GM21619 (cell line): ENCODE data around the gene CDH22.
A peak's percentile ranks its signal among the peaks of the same experiment; 100 is the strongest.

ENCODE experiments used
- ATAC-seq: cut with Tn5 transposase; IDR thresholded peaks from one replicate; pipeline ENCODE4 v1.9.1; 2021; ENCODE audit not compliant: unreplicated experiment

CDH22 gene

GRCh38 chr20:46323557-46323956 lies 15.3 kb upstream of the CDH22 start:
- ATAC-seq = no peak

DNA sequence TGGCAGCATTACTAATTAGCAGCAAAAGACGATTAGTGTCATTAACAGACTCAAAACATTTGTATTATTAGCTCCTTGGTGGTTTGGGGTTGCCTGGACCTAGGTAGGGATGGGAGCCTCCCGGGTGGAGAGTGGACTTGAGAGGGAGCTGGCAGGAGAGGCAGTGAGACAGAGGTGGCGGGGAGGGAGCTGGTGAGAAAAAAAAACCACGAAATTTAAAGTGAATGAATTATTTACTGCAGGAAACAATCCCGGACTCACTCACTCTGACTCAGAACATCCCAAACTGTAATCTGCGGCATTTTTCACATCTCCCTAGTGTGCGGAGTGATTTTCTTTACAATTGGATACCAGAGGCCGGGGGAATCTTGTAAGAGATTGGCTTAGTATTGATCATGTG lies 14.3 kb upstream of the CDH22 start:
- ATAC-seq = no peak

GRCh38 chr20:46317685-46318177 lies 9.4 kb upstream of the CDH22 start:
- no peak for ATAC-seq

DNA sequence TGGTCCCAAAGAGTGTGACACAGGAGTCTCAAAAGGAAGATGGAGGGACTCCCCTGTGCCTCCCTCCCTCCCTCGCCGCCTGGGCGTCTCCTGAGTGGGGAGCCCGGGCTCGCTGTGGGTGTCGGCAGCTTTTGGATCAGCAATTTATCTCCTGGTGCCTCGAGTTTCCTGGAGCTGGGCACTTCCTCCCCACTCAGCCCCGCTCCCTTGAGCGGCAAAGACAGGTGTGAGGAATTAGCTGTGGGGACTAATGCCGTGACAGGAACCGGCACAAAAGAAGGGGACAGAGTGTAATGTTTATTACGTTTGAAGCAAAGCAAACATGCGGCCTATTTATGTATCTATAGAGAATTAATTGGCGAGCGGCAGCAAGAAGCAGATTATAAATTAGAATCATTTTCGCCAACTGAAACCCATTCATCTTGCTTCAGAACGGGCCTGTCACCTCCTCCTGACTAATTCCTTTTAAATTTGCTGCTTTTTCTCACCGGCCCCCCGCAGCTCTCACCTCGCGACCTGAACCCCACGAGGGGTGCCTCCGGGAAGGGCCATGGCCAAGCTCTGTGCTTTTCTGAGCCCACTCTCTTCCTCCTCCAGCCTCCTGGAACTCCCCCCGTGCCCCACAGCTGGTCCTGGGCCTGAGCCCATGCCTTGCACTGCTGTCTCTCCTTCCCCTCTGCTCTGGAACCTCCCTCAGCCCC lies 8.8 kb upstream of the CDH22 start:
- no peak for ATAC-seq

- no peak for ATAC-seq
Observed at GRCh38 chr20:46315311-46315710, 7.0 kb upstream of the CDH22 start.

GRCh38 chr20:46312945-46313861 lies 4.9 kb upstream of the CDH22 start:
- no peak for ATAC-seq

GRCh38 chr20:46312075-46312944 lies 4.0 kb upstream of the CDH22 start:
- no peak for ATAC-seq

- no peak for ATAC-seq
Observed at GRCh38 chr20:46311719-46312074, 3.4 kb upstream of the CDH22 start.

- no peak for ATAC-seq
Observed at GRCh38 chr20:46311039-46311650, 2.8 kb upstream of the CDH22 start.

DNA sequence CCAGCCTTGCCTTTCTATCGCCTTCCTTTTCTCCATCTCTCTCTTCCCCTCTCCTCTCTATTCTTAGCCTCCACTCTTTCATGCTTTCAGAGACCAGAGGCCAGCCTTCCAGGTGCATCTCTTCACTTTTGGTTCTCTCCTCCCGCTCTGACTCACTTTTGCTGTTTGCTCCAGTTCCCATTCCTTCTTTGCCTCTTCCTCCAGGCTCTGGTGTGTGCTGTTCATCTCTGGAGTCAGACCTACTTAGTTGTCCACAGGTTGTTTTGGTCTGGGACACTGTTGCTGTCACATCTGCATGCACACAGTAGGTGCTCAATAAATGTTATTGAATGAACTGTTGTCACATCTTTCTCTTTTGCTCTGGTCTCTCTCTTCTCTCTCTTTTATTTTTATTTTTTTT lies 1.6 kb upstream of the CDH22 start:
- no peak for ATAC-seq

DNA sequence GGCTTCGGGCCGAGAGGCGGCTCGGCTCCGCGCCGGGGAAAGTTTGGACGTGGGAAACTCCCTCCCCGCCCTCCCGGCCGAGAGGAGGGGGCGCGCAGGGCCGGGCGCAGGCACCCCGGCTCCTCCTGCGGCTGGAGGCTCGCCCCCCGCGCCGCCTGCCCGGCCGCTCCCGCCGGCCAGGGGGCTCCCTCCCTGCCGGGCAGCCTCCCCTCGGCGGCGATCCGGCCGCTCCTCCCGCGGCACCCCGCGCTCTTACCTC lies 370 bp downstream of the CDH22 start:
- ATAC-seq = no peak

DNA sequence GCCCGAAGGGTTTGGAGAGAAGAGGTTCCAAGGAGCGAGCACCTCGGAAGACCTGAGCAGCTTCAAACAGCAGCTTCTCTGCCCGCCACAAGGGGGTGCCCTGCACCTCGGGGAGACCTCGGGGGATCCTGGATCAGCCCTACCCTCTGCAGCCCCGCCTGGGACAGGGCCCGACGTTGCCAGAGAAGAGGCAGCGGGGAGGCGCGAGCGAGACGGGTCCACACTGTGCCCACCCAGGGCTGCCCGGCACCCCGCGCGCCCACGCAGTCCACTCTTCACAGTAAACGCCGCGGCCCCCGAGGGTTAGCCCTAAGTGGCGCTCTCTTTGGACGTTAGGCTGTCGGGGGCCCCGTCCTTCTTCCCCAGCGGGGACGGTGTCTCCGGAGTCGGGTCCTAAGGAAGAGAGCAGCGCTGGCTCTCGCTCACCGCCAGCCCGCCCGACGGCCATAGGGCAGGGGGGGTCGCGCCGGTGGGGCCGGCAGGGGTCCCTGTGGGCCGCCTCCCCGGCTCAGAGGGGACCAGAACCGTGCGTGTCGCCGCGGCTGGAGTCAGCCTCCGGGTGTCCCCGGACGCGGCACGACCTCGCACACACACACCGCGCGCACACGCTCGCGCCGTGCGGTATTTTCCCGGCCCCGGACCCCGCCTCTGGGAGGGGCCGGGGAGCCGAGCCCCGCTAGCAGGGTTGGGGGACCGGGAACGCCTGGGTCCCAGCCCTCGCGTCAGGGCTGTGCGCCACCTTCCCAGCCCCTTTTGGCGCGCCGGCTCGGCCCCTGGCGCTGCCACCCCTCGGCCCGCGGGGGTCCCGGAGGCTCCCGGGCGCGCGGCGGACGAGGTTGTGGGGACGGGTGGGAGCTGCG lies 929 bp downstream of the CDH22 start:
- ATAC-seq = peak; percentile 64

GRCh38 chr20:46306743-46307138 lies 1.6 kb downstream of the CDH22 start:
- ATAC-seq = no peak

DNA sequence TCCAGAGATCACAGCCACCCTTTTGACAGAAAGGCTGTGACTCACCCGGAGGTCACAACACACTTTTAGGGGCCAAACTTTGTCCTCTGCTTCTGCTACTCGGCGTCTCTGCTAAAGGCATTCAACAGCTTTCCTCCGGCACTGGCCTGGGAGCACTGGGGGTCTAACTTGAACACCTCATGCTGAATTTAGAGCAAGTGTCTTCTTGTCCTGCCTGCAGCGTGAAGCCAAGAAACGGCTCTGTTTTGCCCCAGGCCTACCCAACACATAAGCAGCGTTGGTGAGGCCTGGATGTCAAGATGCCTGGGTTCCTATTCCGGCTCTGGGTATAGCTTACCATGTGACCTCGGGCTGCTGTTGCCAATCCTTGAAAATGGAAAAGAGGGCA lies 2.3 kb downstream of the CDH22 start:
- ATAC-seq = no peak

DNA sequence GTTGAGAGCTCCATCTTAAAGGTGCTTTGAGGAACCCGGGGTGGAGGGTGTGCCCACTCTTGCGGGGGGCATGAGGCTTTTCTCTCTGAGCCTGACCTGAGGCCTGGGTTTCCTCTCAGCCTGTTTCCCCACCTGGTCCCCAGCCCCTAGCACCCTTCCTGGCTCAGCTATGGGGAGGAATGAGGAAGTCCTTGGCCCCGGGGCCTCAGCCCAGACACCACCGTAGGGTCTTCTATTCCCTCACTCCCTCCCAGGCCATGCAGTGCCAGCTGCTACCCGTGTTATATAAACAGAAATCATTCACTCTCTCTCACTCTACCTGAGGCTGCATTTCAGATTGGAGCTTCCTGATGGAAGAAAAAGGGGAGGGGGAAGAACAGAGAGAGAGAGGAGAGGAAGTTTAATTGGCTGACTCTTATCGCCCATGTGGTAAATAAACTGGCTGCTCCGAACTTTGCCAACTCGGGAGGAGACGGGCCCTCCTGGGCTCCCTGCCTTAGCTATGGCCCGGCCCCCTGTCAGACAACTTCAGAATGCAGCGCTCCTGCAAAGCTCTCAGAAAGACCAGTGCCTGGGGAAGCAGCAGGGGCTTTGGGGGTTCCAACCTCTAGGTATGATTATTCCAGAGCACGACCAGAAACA lies 2.8 kb downstream of the CDH22 start:
- no peak for ATAC-seq

GRCh38 chr20:46304852-46305251 lies 3.4 kb downstream of the CDH22 start:
- ATAC-seq = no peak

DNA sequence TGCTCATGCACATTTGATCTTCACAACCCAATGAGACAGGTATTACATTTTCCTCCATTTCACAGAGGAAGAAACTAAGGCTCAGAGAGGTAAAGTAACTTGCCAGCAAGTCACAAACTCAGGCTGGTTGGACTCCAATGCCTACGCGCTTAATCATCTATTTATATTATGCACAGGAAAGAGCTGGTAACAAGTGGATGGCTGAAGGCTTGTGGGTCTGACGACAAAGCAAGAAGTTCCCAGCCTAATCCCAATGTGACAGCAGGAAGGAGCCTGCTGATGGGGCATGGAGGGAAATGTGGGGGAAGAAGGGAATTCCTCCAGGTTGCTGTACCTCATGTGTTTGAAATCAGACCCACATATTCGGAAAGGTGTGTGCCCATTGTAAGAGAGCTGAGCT lies 3.9 kb downstream of the CDH22 start:
- ATAC-seq = no peak

GRCh38 chr20:46303176-46303956 lies 4.9 kb downstream of the CDH22 start:
- no peak for ATAC-seq

DNA sequence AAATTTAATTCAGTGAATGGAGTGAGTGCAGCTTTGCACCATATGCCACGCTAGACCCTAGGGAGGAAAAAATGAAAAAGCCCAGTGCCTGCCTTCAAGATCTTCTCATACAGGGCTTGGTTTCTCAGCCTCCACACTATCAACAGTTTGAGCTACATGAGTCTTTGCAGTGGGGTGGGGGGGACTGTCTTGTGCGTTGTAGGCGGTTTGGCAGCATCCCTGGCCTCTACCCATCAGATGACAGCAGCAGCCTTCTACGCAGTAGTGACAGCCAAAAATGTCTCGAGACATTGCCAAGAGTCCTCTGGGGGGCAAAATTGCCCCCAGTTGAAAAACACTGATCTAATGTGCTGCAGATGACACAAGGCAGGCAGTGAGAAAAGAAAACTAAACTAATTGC lies 6.2 kb downstream of the CDH22 start:
- no peak for ATAC-seq
